GM11168 (cell line): ENCODE measurements around the gene SLC1A3.

ENCODE experiments used
- in situ Hi-C: fragments of 300-500 bp; cut with MboI; formaldehyde crosslinking; loops from one replicate; pipeline ENCODE4 v1.12.0; 2022; ENCODE audit warnings: low sequenced_read_pairs; ENCODE audit not compliant: unreplicated experiment

SLC1A3 gene

DNA sequence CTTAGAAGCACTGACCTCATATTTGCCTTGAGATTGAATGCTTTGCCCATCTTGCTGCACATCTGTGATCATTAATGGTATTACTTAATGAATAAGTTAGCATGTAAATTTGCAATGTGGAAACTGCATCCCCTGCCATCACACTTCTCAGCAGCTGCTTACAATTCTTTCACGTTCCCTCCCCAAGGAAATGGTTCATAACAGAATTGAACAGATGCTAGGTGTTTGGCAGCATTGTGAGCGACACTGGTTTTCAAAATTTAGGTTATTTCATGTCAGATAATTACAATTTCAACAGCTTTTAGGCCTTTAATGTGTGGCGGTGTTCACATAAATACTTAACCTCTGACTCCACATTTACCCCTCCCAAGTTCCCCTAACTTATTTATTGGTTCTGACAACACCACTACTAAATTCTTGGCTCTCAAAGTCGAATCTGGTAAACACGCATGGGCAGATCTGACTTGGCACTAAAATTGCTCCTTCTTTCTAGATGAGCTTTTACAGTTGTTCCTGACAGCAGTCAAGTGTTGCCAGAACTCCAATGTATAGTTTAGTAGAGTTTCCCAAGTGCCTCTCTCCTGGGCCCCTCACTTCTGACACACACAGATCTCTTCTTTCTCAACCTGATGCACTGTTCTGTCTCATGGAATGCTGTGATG, 46.8 kb downstream of the SLC1A3 start:
- in situ Hi-C loops, result no loop called here

GRCh38 chr5:36654564-36654963, 48.2 kb downstream of the SLC1A3 start:
- in situ Hi-C loops, result no loop called here

- in situ Hi-C loops, result no loop called here
Observed at GRCh38 chr5:36655161-36655560, 48.8 kb downstream of the SLC1A3 start.

DNA sequence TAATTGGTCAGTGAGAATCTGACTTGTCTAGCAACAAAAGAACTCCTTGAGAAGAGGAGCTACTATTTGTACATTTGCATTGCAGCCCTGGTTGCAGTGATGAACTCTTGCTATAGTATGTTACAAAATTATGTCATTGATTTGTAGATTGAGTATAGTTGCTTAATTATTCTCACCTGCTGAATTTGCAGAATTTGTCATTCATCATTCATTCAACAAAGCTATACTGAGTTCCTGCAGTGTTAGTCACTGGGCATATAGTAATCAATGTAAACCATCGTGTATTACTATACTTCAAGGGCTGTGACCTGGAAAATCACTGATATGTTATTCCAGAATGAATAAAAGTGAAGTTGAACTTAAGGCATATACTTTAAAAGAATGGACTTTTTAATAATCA, 50.1 kb downstream of the SLC1A3 start:
- in situ Hi-C loops, result no loop called here

GRCh38 chr5:36657563-36657995, 51.2 kb downstream of the SLC1A3 start:
- in situ Hi-C loops, result no loop called here

DNA sequence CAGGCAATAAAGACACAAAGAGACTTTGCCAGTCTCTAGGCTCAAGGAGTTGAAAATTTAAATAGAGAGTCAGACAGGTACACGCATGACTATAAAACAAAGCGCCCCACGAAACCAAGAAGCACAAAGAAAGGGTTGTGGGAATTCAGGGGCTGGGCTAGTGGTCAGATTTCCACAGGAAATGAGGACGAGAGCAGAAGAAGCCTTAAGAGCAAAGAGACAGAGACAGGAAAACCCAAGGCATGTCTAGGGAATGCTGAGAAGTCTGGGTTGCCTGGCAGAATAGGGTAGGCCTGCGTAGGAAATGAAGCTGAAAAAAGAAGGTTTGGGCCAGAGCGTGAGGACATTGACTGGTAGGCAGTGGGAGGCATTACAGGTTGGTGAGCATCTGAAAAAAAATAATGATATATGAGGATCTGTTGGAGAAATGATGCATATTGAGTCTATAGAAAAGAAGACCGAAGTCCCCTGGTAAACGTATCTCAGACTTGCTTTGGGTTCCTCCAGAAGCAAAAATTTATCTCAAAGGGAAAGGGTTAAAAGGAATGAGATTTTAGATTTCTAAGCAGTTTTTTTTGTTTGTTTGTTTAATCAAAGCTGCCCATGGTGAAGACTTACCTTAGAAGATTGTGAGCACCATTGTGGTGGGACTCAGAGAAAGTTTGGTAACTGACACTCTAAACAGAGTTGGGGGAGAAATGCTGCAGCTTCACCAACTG, 51.8 kb downstream of the SLC1A3 start:
- in situ Hi-C loops, result no loop called here

DNA sequence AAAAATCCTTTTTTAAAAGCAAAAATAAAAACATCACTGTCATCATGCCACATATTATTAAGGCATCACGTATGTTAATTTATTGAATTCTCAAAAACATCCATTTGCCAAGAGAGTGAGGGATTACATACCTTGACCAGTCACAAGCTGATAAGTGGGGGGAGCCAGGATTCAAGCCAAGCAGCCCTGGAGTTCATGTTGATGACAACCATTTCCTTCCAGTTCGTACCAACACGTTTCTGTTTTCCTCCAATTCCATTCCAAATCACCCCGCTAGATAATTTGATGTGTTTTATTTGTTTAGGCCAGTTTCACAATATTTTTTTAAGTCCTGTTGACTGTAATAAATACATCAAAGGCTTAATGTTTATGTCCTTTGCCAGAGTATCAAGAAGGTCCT, 53.0 kb downstream of the SLC1A3 start:
- in situ Hi-C loops, result no loop called here

- in situ Hi-C loops, result no loop called here
Observed at GRCh38 chr5:36660397-36661049, 54.1 kb downstream of the SLC1A3 start.

- in situ Hi-C loops, result no loop called here
Observed at GRCh38 chr5:36661456-36662220, 55.2 kb downstream of the SLC1A3 start.

DNA sequence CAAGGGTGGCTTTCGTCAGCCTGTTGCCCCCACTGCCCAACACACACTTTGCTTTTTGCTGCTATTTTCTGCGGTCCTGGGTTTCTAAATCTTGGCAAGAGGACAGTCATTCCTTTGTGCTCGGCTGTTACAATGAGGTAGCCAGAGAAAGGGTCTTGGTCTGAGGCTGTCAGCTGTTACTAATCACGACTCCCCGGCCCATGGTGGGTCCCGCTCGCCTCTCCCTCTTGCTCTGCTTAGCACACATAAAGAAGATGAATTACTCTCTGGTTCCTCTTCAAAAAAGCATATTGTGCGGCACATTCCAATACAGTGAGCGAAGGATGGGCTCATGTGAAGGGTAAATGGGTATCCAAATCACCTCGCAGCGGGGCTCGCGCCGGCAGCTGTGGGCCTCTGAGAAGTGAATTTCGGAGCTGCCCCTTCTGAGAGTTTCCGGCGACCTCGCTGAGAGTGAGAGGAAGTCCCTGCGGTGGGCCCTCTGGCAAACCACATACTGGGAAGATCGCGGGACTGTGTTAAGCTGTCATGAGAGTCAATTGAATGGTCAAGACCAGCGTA, 56.0 kb downstream of the SLC1A3 start:
- in situ Hi-C loops, result no loop called here

DNA sequence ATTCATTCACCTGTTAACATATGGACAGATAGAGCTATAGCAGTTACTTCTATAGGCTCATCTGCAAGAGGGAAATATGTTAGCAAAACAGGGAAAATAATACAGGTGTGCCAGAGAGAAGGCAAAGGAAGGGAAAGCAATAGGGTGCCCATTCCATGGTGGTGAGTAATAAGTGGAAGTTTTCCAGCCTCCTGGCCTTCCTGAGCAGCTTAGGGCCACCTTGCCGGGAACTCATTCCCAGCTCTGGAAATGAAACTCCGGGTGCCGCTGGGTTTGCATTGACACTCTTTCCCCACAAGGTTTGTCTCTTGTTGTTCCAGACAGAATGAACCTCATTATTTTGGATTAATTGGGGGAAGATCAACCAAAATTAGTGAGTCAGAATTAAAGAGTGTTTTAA, 58.4 kb downstream of the SLC1A3 start:
- in situ Hi-C loops, result no loop called here

DNA sequence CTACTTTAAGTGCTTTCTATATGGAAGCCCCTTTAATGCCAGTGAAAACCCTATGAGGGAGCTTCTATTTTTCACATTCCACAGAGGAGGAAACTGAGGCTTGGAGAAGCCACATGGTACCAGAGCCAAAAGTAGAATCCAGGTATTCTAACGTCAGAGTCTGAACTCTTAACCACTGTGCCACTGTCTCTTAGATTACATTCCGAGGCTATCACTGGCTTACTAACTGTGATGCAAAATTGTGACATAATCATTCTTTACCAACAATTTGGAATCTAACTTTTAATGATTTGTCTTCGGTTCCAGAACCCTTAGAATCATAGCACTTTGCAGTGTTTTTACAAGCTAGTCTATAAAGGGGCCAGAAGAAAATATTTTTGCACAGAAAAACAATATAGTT, 59.2 kb downstream of the SLC1A3 start:
- in situ Hi-C loops, result no loop called here

DNA sequence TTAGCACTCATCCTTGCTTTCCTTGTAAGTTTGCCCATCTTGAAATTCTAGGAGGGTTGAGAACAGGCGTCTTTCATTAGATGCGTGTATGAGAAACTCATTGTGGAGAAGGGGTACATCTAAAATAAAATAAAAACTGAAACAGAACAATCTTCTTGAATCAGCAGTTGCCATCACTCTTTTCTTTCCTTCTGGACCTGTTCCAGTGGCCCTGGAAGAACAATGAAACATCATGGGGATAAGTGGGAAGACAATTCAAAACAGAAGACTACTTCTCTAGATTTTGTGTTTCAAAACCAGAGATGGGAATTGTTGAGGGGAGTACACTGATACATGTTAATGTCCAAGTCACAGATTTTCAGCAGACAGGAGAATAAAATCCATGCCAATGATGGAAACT, 59.9 kb downstream of the SLC1A3 start:
- in situ Hi-C loops, result no loop called here

- in situ Hi-C loops, result no loop called here
Observed at GRCh38 chr5:36666986-36667385, 60.6 kb downstream of the SLC1A3 start.

GRCh38 chr5:36667824-36668223, 61.4 kb downstream of the SLC1A3 start:
- in situ Hi-C loops, result no loop called here

- in situ Hi-C loops, result no loop called here
Observed at GRCh38 chr5:36669015-36669651, 62.7 kb downstream of the SLC1A3 start.

- in situ Hi-C loops, result no loop called here
Observed at GRCh38 chr5:36670548-36670947, 64.1 kb downstream of the SLC1A3 start.

GRCh38 chr5:36675282-36675681, 68.9 kb downstream of the SLC1A3 start:
- in situ Hi-C loops, result no loop called here

GRCh38 chr5:36679221-36679989, 73.0 kb downstream of the SLC1A3 start:
- in situ Hi-C loops, result no loop called here
